GM21390 (cell line): Measurements from ENCODE around the gene DNAJC3.
"Not testable (repeated sequence)": the region's sequence is repeated elsewhere in the genome, so short reads cannot be mapped to it uniquely, and the experiment has no call there.

Experiments
- ATAC-seq: cut with Tn5 transposase; IDR thresholded peaks from one replicate; pipeline ENCODE4 v1.9.1; 2021; ENCODE audit not compliant: unreplicated experiment

Gene DNAJC3

GRCh38 chr13:95763601-95764000, 86.7 kb downstream of the DNAJC3 start:
- ATAC-seq: no peak

- no peak for ATAC-seq
Observed at GRCh38 chr13:95771905-95772304, 95.0 kb downstream of the DNAJC3 start.

- no peak for ATAC-seq
Observed at GRCh38 chr13:95779522-95779921, 102.6 kb downstream of the DNAJC3 start.

- ATAC-seq: no peak
Observed at GRCh38 chr13:95781016-95781415, 104.1 kb downstream of the DNAJC3 start.

- not testable (repeated sequence) for ATAC-seq
Observed at GRCh38 chr13:95781940-95782339, 105.0 kb downstream of the DNAJC3 start.

GRCh38 chr13:95783747-95784146, 106.8 kb downstream of the DNAJC3 start:
- no peak for ATAC-seq

GRCh38 chr13:95784161-95784899, 107.4 kb downstream of the DNAJC3 start:
- ATAC-seq: no peak

- no peak for ATAC-seq
Observed at GRCh38 chr13:95784900-95785290, 108.0 kb downstream of the DNAJC3 start.

- no peak for ATAC-seq
Observed at GRCh38 chr13:95787356-95788099, 110.6 kb downstream of the DNAJC3 start.

GRCh38 chr13:95788100-95788463, 111.1 kb downstream of the DNAJC3 start:
- ATAC-seq: no peak

GRCh38 chr13:95789315-95789714, 112.4 kb downstream of the DNAJC3 start:
- not testable (repeated sequence) for ATAC-seq

GRCh38 chr13:95791084-95791722, 114.3 kb downstream of the DNAJC3 start:
- no peak for ATAC-seq

GRCh38 chr13:95793018-95793555, 116.1 kb downstream of the DNAJC3 start:
- no peak for ATAC-seq

GRCh38 chr13:95793781-95794180, 116.8 kb downstream of the DNAJC3 start:
- ATAC-seq: no peak

- no peak for ATAC-seq
Observed at GRCh38 chr13:95797016-95797415, 120.1 kb downstream of the DNAJC3 start.

GRCh38 chr13:95800436-95800835, 123.5 kb downstream of the DNAJC3 start:
- no peak for ATAC-seq

GRCh38 chr13:95801825-95802224, 124.9 kb downstream of the DNAJC3 start:
- no peak for ATAC-seq

GRCh38 chr13:95805921-95806320, 129.0 kb downstream of the DNAJC3 start:
- ATAC-seq: no peak

- ATAC-seq: no peak
Observed at GRCh38 chr13:95809429-95809828, 132.5 kb downstream of the DNAJC3 start.

GRCh38 chr13:95813139-95813538, 136.2 kb downstream of the DNAJC3 start:
- no peak for ATAC-seq

- ATAC-seq: no peak
Observed at GRCh38 chr13:95814495-95814894, 137.6 kb downstream of the DNAJC3 start.

- ATAC-seq: no peak
Observed at GRCh38 chr13:95822303-95822702, 145.4 kb downstream of the DNAJC3 start.
